HG03571 (cell line): ENCODE measurements around the gene AHNAK.
"Not testable (repeated sequence)": the region's sequence is repeated elsewhere in the genome, so short reads cannot be mapped to it uniquely, and the experiment has no call there.

Source experiments
- ATAC-seq: cut with Tn5 transposase; IDR thresholded peaks from one replicate; pipeline ENCODE4 v1.9.1; 2021; ENCODE audit not compliant: unreplicated experiment

AHNAK gene

GRCh38 chr11:62499311-62499943 lies 47.2 kb downstream of the AHNAK start:
- ATAC-seq: not testable (repeated sequence)

GRCh38 chr11:62498492-62499286 lies 47.9 kb downstream of the AHNAK start:
- no peak for ATAC-seq

- ATAC-seq: no peak
These were observed 48.6 kb downstream of the AHNAK start for GRCh38 chr11:62498031-62498430.

GRCh38 chr11:62497132-62497801 lies 49.3 kb downstream of the AHNAK start:
- no peak for ATAC-seq

GRCh38 chr11:62496676-62497075 lies 49.9 kb downstream of the AHNAK start:
- ATAC-seq: no peak

GRCh38 chr11:62494246-62494645 lies 52.4 kb downstream of the AHNAK start:
- ATAC-seq: no peak

GRCh38 chr11:62493801-62494200 lies 52.8 kb downstream of the AHNAK start:
- no peak for ATAC-seq

GRCh38 chr11:62492586-62492985 lies 54.0 kb downstream of the AHNAK start:
- no peak for ATAC-seq

GRCh38 chr11:62491571-62492329 lies 54.9 kb downstream of the AHNAK start:
- no peak for ATAC-seq

- ATAC-seq: no peak
These were observed 57.4 kb downstream of the AHNAK start for GRCh38 chr11:62489204-62489603.

- ATAC-seq: no peak
These were observed 58.7 kb downstream of the AHNAK start for GRCh38 chr11:62487738-62488551.

GRCh38 chr11:62487136-62487535 lies 59.5 kb downstream of the AHNAK start:
- no peak for ATAC-seq

- ATAC-seq: no peak
These were observed 62.3 kb downstream of the AHNAK start for GRCh38 chr11:62484352-62484751.

GRCh38 chr11:62482753-62483152 lies 63.9 kb downstream of the AHNAK start:
- ATAC-seq: no peak

- ATAC-seq: no peak
These were observed 66.9 kb downstream of the AHNAK start for GRCh38 chr11:62479631-62480201.

GRCh38 chr11:62477927-62478326 lies 68.7 kb downstream of the AHNAK start:
- no peak for ATAC-seq

GRCh38 chr11:62472063-62472884 lies 74.3 kb downstream of the AHNAK start:
- no peak for ATAC-seq

GRCh38 chr11:62471603-62472002 lies 75.0 kb downstream of the AHNAK start:
- no peak for ATAC-seq

GRCh38 chr11:62468577-62468976 lies 78.0 kb downstream of the AHNAK start:
- ATAC-seq: no peak
